ENCODE measurements around the gene PAX4. TPM values are rescaled to one million over a fixed set of nuclear protein-coding genes. Genes with fewer than 3 reads are reported as not detected.

The PAX4 gene
- total and polyA plus RNA-seq, 9 of the 15 experiments (the other 6 are each of a cell fraction or from before 2014, with no cell fraction given), result not detected

GRCh38 chr7:127585044-127585953 lies 32.6 kb downstream of the PAX4 start, which contains the start of gene GCC1 (continued):
- no peak for TF ChIP-seq BCL6 (CRISPR knock-in tag; IDR thresholded peaks at IDR 0.05)
- no peak; the same call in 1 of the 2 replicates for TF ChIP-seq TRIM28 (IDR thresholded peaks at IDR 0.05)
- peak; percentile 91 for TF ChIP-seq ZBTB40 (IDR thresholded peaks at IDR 0.05)
- TF ChIP-seq ZBTB40 (CRISPR knock-in tag; IDR thresholded peaks at IDR 0.05), result no peak
- peak; percentile 71 for TF ChIP-seq ETS1 (conservative IDR thresholded peaks at IDR 0.05; ENCODE audit: control insufficient read depth, low read depth, low read length)
- TF ChIP-seq ATF4 (CRISPR knock-in tag; IDR thresholded peaks at IDR 0.05), result peak; percentile 59; the same call in 1 of the 2 replicates
- 0 out of 2 replicates have a peak, but pooled peaks have one; percentile 20 for TF ChIP-seq CLOCK (CRISPR knock-in tag; IDR thresholded peaks at IDR 0.05; ENCODE audit: borderline replicate concordance)
- TF ChIP-seq ETV5 (CRISPR knock-in tag; IDR thresholded peaks at IDR 0.05; ENCODE audit: low read depth), result peak; percentile 78
- no peak for TF ChIP-seq HMG20A (CRISPR knock-in tag; conservative IDR thresholded peaks at IDR 0.05)

Measured in K562 (cell line).